DMS114 treated with DMSO at 0.1 percent for 48 hours (cell line): Measurements from ENCODE around the gene RNF43.
"Not testable (repeated sequence)": the region's sequence is repeated elsewhere in the genome, so short reads cannot be mapped to it uniquely, and the experiment has no call there.

Experiments
- DNase-seq: peaks from one replicate; lab custom pipeline; 2025; ENCODE audit not compliant: unreplicated experiment; lab: John Stamatoyannopoulos, UW

Gene RNF43

GRCh38 chr17:58410714-58411407 is 6.5 kb downstream of the RNF43 start:
- no peak for DNase-seq

- no peak for DNase-seq
Measured at GRCh38 chr17:58409432-58409831, 7.9 kb downstream of the RNF43 start.

GRCh38 chr17:58403311-58403710 is 14.0 kb downstream of the RNF43 start:
- no peak for DNase-seq

GRCh38 chr17:58402679-58403078 is 14.7 kb downstream of the RNF43 start:
- DNase-seq: no peak

- DNase-seq: no peak
Measured at GRCh38 chr17:58402047-58402446, 15.3 kb downstream of the RNF43 start.

- no peak for DNase-seq
Measured at GRCh38 chr17:58401287-58401686, 16.0 kb downstream of the RNF43 start.

- no peak for DNase-seq
Measured at GRCh38 chr17:58400826-58401225, 16.5 kb downstream of the RNF43 start.

GRCh38 chr17:58399974-58400373 is 17.4 kb downstream of the RNF43 start:
- DNase-seq: no peak

DNA sequence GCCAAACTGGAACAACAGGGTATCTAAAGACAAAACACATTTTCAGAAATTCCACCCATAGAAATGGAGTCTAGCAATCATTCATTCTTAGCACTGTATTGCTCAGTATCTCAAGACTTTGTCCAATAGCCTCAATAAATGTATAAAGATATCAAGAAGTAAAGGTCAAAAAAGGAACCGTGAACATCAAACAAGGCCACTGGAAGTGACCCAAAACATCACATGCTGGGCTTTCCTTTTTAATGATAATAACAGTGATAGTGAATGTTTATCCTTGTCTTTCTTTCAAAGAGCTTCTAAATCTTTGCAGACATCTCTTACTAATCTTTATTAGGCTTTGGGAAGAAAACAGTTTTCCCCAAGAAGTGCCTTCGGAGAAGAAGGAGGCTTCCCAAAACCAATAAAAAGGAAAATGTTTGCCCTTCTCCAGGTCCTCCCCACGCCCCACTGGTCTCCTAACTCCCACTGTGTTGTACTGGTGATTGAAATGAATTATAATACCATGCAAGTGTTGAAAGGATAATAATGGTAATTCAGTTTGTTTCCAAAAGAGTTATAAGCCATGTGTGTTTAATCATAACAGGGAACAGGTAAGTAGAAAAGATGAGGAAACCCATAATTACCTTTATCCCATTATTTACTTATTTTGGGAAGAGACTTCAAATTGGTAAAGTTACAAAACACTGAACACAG is 18.6 kb downstream of the RNF43 start:
- no peak for DNase-seq

DNA sequence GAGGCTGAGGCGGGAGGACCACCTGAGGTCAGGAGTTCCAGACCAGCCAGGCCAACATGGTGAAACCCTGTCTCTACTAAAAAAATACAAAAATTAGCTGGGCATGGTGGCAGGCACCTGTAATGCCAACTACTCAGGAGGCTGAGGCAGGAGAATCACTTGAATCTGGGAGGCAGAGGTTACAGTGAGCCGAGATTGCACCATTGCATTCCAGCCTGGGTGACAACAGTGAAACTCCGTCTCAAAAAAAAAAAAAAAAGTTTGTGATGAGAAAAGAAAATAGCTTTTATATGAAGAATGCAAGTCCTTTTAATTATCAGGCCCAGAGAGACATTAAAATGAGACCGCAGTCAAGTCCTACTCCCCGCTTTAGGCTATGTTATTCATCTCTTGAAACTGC is 19.9 kb downstream of the RNF43 start:
- DNase-seq: not testable (repeated sequence)

DNA sequence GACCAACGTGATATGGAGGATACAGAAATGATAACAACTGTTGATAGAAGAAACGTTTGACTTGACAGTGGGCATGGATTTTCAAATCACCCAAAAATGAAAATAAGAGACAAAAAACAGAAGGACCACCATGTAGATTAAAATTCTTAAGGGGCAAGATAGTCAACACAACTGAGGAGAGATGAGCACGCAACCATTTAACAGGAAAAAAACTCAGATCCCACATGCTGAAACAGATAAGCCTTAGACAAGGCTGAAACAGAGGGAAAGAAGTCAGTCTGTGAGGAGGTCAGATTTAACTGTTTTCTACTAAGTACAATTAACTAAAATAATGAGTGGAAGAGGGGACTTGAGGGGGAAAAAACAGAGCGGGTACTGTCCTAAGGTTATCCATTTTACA is 21.2 kb downstream of the RNF43 start:
- DNase-seq: no peak

DNA sequence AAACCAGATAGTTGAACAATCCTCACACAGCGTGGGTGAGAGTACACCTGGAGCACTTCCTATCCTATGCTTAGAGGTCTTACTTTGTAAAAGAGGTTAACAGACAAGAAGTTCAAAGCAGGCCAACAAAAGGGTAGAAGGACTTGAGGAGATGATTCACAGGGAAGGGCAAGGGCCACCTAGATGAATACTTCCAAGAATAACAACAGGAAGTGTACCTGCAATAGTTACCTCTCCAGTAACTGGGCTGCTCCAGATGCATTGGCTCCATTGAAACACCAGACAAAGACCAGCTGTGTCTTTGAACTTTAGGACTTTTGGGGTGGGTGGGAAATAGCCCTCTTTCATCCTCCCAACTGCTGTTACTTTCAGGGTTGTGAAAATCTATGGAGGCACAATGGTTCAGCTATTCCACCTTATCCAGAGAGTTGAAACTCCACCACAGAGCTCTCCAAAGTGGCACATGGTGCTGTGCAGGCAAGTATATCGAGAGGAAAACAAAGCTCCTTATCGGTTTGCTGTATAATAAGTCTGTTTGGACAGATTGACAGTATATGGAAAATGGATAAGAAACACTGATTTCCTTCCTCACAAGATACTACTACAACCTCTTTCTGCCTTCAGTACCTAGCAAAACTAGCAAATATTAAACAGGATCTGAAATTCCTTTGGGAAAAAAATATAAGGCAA is 22.7 kb downstream of the RNF43 start:
- DNase-seq: no peak

- no peak for DNase-seq
Measured at GRCh38 chr17:58391302-58391984, 25.9 kb downstream of the RNF43 start.

DNA sequence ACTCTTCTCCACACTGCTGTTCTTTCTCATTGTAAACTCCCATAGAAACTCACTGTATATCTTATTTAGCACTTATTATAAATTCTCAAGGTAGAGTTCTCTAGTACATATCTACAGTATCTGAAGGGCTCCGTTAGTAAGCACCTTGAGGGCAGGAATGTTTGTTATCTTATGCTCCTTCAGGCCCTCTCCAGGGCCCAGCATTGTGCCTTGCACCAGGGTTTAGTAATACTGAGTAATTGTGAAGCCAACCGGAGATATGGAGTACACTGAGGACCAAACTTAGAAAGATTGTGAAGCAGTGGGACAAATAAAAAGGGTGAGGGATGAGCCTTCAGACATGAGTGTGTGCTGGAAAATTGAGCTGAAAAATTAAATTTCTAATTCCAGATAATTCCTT is 26.4 kb downstream of the RNF43 start:
- DNase-seq: no peak

DNA sequence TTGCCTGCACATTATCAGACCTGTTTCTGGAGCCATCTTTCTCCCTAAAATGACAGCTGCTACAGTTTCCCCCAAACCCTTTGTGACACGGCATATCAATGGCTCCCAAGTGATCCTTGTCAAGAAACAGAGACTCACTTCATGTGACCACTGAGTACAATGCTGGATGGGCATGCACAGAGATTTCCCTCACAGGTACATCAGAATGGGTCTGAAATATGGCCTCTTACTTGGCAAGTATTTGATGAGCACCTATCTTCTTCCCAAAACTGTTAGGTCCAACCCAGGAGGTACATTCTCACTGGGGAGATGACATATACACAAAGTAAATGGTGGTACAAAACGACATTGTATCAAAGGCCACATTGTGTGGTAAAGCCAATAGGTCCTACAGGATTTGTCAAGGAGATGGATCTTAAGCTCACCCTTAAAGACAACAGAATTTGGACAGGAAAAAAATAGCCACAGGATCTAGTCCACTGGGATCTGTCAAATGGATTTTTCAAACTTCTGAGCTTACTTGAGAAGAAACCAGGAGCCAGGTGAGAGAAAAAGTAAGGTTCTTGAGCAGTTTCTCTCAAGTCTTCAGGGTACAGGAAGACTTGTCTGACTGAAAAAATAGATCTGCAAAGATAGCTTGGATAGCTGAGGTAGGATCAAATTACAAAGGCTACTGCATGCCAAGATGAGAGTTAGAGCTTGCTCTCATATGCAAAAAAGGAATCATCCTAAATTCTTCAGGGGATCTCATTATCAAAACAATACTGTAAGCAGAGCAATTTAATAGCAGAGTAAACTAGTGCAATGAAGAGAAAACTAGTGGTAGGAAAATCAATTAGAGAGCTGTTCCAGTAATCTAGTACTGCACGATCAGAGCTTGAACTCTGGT is 28.8 kb downstream of the RNF43 start:
- no peak for DNase-seq

GRCh38 chr17:58387834-58388233 is 29.5 kb downstream of the RNF43 start:
- no peak for DNase-seq

DNA sequence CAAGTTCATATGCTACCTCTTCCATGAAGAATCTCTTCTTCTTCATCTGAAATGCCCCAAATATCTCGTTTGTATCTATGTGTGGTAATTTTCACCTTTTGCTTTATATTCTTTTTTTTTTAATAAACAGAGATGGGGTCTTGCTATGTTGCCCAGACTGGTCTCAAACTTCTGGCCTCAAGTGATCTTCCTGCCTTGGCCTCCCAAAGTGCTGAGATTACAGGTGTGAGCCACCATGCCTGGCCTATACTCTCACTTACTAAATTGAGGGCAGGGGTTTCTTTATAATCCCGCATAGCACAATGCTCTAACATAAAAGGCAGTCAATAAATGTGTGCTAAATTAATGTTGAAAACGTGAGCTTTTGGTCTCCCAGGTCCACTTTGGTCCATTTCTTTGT is 30.6 kb downstream of the RNF43 start:
- DNase-seq: no peak

DNA sequence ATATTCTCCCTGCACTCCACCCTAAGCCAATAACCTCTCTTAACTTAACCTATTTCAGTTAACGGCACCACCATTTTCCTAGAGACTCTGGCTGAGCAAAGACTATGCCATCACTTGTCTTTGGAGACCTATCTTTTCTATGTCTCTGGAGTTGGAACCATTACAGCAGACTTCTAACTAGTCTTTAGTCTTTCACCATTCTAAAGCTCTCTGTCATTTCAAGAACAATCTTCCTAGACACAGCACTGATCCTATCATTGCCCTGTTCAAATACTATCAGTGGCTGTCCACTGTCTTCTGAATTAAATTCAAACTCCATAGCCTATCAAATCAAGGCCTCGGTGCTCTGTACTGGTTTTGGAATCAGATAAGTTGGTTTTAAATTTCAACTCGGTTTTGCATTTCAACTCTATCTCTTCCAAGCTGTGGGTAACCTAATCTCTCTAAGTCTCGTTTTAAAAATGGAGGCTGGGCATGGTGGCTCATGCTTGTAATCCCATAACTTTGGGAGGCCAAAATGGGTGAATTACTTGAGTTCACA is 31.9 kb downstream of the RNF43 start:
- no peak for DNase-seq

DNA sequence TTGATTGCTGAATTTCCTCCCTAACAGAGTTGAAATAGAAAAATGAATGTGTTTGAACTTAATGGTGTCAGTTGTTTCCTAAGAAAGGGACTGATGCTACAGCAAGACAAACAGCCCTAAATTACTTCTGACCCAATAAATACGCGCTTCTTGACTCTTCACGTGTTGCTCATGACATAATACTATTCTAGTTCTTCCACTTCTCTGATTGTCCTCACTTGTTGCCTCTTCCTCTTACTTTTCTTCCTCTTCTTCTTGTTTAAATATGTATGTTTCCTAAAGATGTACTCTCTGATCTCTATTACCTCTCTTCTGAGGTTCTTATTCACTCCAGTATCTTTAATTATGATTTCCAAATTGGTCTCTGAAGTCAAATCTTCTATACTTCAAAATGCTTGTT is 32.4 kb downstream of the RNF43 start:
- DNase-seq: no peak

DNA sequence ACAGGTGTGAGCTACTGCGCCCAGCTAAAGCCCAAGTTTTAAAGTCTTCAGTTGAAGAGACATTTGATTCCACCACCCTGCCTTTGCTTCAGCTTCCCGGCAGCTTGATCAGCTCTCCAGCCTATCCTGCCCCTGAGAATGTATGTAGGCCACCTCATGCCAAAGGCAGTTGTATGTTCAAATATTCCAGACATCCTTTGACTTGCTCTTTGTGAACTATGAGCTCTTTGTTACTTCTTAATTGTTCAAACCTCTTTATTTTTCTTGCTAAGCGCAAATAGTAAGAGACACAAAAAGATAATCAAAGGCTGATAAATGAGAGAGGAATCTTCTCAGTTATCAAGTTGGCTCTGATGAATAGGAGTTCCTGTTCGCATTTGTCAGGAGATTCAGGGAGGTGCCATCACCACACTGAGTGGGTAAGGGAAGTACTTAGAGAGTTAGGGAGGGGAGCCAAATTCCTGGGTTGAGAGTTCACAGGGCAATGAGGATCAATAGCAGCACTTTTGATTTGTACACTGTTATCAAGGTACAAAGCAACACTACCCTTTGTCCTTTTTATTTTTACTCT is 33.4 kb downstream of the RNF43 start:
- no peak for DNase-seq
